Upper lobe of left lung (tissue), 4 donors: ENCODE results near the gene LPXN.

Source experiments
- CTCF ChIP-seq, 6 experiments: fragments of 450-650 bp in 4 of 6; fragments of 200-600 bp in 2 of 6; sonication (generic) in 2 of 6; IDR thresholded peaks; one replicate each; pipeline ENCODE4 v1.5.1; 2016 to 2019; ENCODE audit warnings: antibody characterized with exemption in 6 of 6
- EP300 ChIP-seq, 4 donors: sonication (generic); formaldehyde crosslinking; IDR thresholded peaks; one replicate each; pipeline ENCODE4 v1.5.1; 2017; ENCODE audit warnings: antibody characterized with exemption in 4 of 4, control low read depth in 2 of 4

- TF ChIP-seq CTCF (IDR thresholded peaks at IDR 0.05): no peak
- TF ChIP-seq EP300 (IDR thresholded peaks at IDR 0.05): no peak
These were observed 13.3 kb downstream of the LPXN start for GRCh38 chr11:58562375-58562800.
